ENCODE data around the gene RXRA.

GRCh38 chr9:134282138-134282650, 44.1 kb upstream of the RXRA start:
- TF ChIP-seq POLR2A (IDR thresholded peaks at IDR 0.05) (no peak), CTCF (IDR thresholded peaks at IDR 0.05) (no peak), EP300 (IDR thresholded peaks at IDR 0.05) (no peak)

Data from upper lobe of left lung (tissue), 4 donors.